SK-N-SH treated with all-trans-retinoic acid at 6 μM for 48 hours (cell line): ENCODE data around the gene CYP2E1.

Experiments used
- BACH2 ChIP-seq: fragments of 250-450 bp; sonication (Bioruptor Pico); IDR thresholded peaks from 2 replicates; pipeline ENCODE4 v1.9.0; 2021; ENCODE audit warnings: mild to moderate bottlenecking, borderline replicate concordance
- PATZ1 ChIP-seq: fragments of 250-450 bp; sonication (Bioruptor Pico); IDR thresholded peaks from 2 replicates; pipeline ENCODE4 v1.8.0; 2020; ENCODE audit warnings: mild to moderate bottlenecking, moderate library complexity, borderline replicate concordance
- RARB ChIP-seq: fragments of 250-450 bp; sonication (Bioruptor Pico); IDR thresholded peaks from 2 replicates; pipeline ENCODE4 v1.8.0; 2021; ENCODE audit warnings: mild to moderate bottlenecking, moderate library complexity
- TOX ChIP-seq: fragments of 250-450 bp; sonication (Bioruptor Pico); IDR thresholded peaks from 2 replicates; pipeline ENCODE4 v1.8.0; 2021; ENCODE audit warnings: mild to moderate bottlenecking, moderate library complexity, borderline replicate concordance

GRCh38 chr10:133534417-133534816, 7.3 kb downstream of the CYP2E1 start:
- TF ChIP-seq PATZ1 (CRISPR knock-in tag) (no peak), RARB (CRISPR knock-in tag) (no peak), BACH2 (CRISPR knock-in tag) (no peak), TOX (CRISPR knock-in tag) (no peak)
